Breast epithelium (tissue), 4 donors: Measurements from ENCODE around the gene AGR3. TPM values are rescaled to one million over a fixed set of nuclear protein-coding genes. Genes with fewer than 3 reads are reported as not detected.

Source experiments
- DNase-seq, 2 donors: peaks; one replicate each; pipeline ENCODE4 v3.0.0-alpha.2; 2019; ENCODE audit warnings: low spot score in 2 of 2
- H3K27ac ChIP-seq, 2 donors: fragments of 200-600 bp; sonication (generic) in 1 of 2; one replicate each; pipeline ENCODE4 v1.5.1; 2016 to 2019; ENCODE audit warnings: mild to moderate bottlenecking in 1 of 2
- H3K27me3 ChIP-seq, 2 donors: fragments of 200-600 bp; sonication (generic) in 1 of 2; one replicate each; pipeline versions ENCODE4 v1.5.1 to v1.6.0; 2017 to 2019; ENCODE audit warnings: control low read depth in 1 of 2, mild to moderate bottlenecking in 1 of 2
- H3K36me3 ChIP-seq: fragments of 200-600 bp; one replicate; pipeline ENCODE4 v1.5.1; 2019
- H3K4me1 ChIP-seq, 2 donors: fragments of 200-600 bp; sonication (generic); one replicate each; pipeline ENCODE4 v1.5.1; 2016 to 2019; ENCODE audit warnings: control low read depth in 1 of 2
- H3K4me3 ChIP-seq, 3 donors: fragments of 200-600 bp; sonication (generic); 1 replicate in 2 of 3; 2 replicates in 1 of 3; pipeline ENCODE4 v1.5.1; 2016 to 2019; ENCODE audit warnings: mild to moderate bottlenecking in 3 of 3, moderate library complexity in 2 of 3
- H3K9me3 ChIP-seq, 2 donors: fragments of 200-600 bp; sonication (generic) in 1 of 2; one replicate each; pipeline ENCODE4 v1.5.1; 2016 to 2019; ENCODE audit warnings: control low read depth in 1 of 2
- CTCF ChIP-seq, 3 donors: fragments of 450-650 bp; IDR thresholded peaks; one replicate each; pipeline ENCODE4 v1.5.1; 2016 to 2017; ENCODE audit warnings: antibody characterized with exemption in 3 of 3, mild to moderate bottlenecking in 3 of 3, moderate library complexity in 3 of 3
- POLR2A ChIP-seq: fragments of 450-650 bp; IDR thresholded peaks from one replicate; pipeline ENCODE4 v1.6.1; 2016; ENCODE audit warnings: antibody characterized with exemption, mild to moderate bottlenecking, moderate library complexity
- POLR2AphosphoS5 ChIP-seq, 3 donors: sonication (generic); formaldehyde crosslinking; IDR thresholded peaks; one replicate each; pipeline ENCODE4 v1.6.1; 2017; ENCODE audit warnings: antibody characterized with exemption in 3 of 3
- intact Hi-C: fragments of 100-400 bp; cut with DNase I; formaldehyde crosslinking; loops from one replicate; pipeline ENCODE4 v1.15.1; 2023; ENCODE audit warnings: low total_unique reads
- total RNA-seq, 3 donors: library from RNA; depleted of rRNA; stranded (reverse); fragments of >200 nt; gene quantifications; one replicate each; pipeline ENCODE4 v1.1.0, GENCODE V29; 2016

The AGR3 gene
- total RNA-seq, 3 donors from 2014 or later = 32.1 to 37.3 TPM; not detected in 1

- no peak overlapping the region for H3K27ac ChIP-seq
- H3K4me3 ChIP-seq = no peak overlapping the region
- no peaks in the 10 kb centered on the region for H3K4me1 ChIP-seq
- H3K9me3 ChIP-seq = no peaks in the 10 kb centered on the region
- no peaks in the 10 kb centered on the region for H3K27me3 ChIP-seq
- no peak for DNase-seq
- TF ChIP-seq CTCF (IDR thresholded peaks at IDR 0.05) (no peak), POLR2AphosphoS5 (IDR thresholded peaks at IDR 0.05) (no peak), POLR2A (no peak)
- intact Hi-C loops = no loop called here
- H3K36me3 ChIP-seq = no peaks in the 10 kb centered on the region
These were observed 42.1 kb downstream of the AGR3 start for GRCh38 chr7:16839646-16840045.

GRCh38 chr7:16838891-16839290, 42.9 kb downstream of the AGR3 start:
- no peak overlapping the region for H3K4me3 ChIP-seq
- H3K27me3 ChIP-seq = no peaks in the 10 kb centered on the region
- DNase-seq = no peak
- H3K27ac ChIP-seq = no peak overlapping the region
- TF ChIP-seq POLR2A = no peak
- TF ChIP-seq CTCF (IDR thresholded peaks at IDR 0.05) = no peak
- no peak for TF ChIP-seq POLR2AphosphoS5 (IDR thresholded peaks at IDR 0.05)
- H3K9me3 ChIP-seq = no peaks in the 10 kb centered on the region
- no peaks in the 10 kb centered on the region for H3K36me3 ChIP-seq
- intact Hi-C loops = no loop called here
- no peaks in the 10 kb centered on the region for H3K4me1 ChIP-seq

GRCh38 chr7:16838386-16838785, 43.4 kb downstream of the AGR3 start:
- Histone ChIP-seq H3K27ac (no peak overlapping the region), H3K27me3 (no peaks in the 10 kb centered on the region), H3K4me1 (no peaks in the 10 kb centered on the region), H3K9me3 (no peaks in the 10 kb centered on the region), H3K36me3 (no peaks in the 10 kb centered on the region), H3K4me3 (no peak overlapping the region)
- no peak for TF ChIP-seq POLR2AphosphoS5 (IDR thresholded peaks at IDR 0.05)
- TF ChIP-seq POLR2A = no peak
- no peak for TF ChIP-seq CTCF (IDR thresholded peaks at IDR 0.05)
- no peak for DNase-seq
- intact Hi-C loops = no loop called here

GRCh38 chr7:16836481-16836880, 45.3 kb downstream of the AGR3 start:
- Histone ChIP-seq H3K4me3 (no peak overlapping the region), H3K27ac (no peak overlapping the region), H3K36me3 (no peaks in the 10 kb centered on the region), H3K9me3 (no peaks in the 10 kb centered on the region), H3K27me3 (no peaks in the 10 kb centered on the region), H3K4me1 (no peaks in the 10 kb centered on the region)
- TF ChIP-seq POLR2AphosphoS5 (IDR thresholded peaks at IDR 0.05) (no peak), CTCF (IDR thresholded peaks at IDR 0.05) (no peak), POLR2A (no peak)
- intact Hi-C loops = no loop called here
- no peak for DNase-seq

GRCh38 chr7:16833373-16833772, 48.4 kb downstream of the AGR3 start:
- DNase-seq = no peak
- intact Hi-C loops = no loop called here
- no peaks in the 10 kb centered on the region for H3K4me1 ChIP-seq
- no peaks in the 10 kb centered on the region for H3K27me3 ChIP-seq
- TF ChIP-seq POLR2A (no peak), CTCF (IDR thresholded peaks at IDR 0.05) (no peak), POLR2AphosphoS5 (IDR thresholded peaks at IDR 0.05) (no peak)
- H3K9me3 ChIP-seq = peaks cover 0 to 4% of the 10 kb centered on the region in 2 donors
- H3K4me3 ChIP-seq = no peak overlapping the region
- H3K27ac ChIP-seq = no peak overlapping the region
- H3K36me3 ChIP-seq = no peaks in the 10 kb centered on the region
